Endothelial cell of umbilical vein (primary cell): ENCODE results near the gene ZNF276.

Experiments
- CTCF ChIP-seq, 2 donors: IDR thresholded peaks; 1 replicate in 1 of 2; 2 replicates in 1 of 2; pipeline ENCODE4 v1.5.1; 2011; ENCODE audit warnings: low read length in 2 of 2, mild to moderate bottlenecking in 2 of 2, moderate library complexity in 2 of 2, control low read depth in 1 of 2, inconsistent platforms in 1 of 2, low read depth in 1 of 2; ENCODE audit not compliant: insufficient read depth in 1 of 2; ENCODE audit errors: extremely low read depth in 1 of 2
- EZH2 ChIP-seq: IDR thresholded peaks from 2 replicates; pipeline ENCODE4 v1.6.1; 2012; ENCODE audit warnings: borderline replicate concordance, low read depth, mild to moderate bottlenecking, moderate library complexity, low read length, inconsistent platforms; ENCODE audit not compliant: severe bottlenecking
- JUN ChIP-seq: IDR thresholded peaks from 2 replicates; pipeline ENCODE4 v1.6.1; 2011; ENCODE audit warnings: borderline replicate concordance, low read depth; ENCODE audit not compliant: insufficient read length, insufficient read depth
- MAX ChIP-seq: IDR thresholded peaks from 2 replicates; pipeline ENCODE4 v1.6.1; 2011; ENCODE audit not compliant: insufficient read depth, insufficient read length
- MYC ChIP-seq: IDR thresholded peaks from one replicate; pipeline ENCODE4 v1.6.1; 2011; ENCODE audit warnings: mild to moderate bottlenecking, low read depth, low read length
- POLR2A ChIP-seq: IDR thresholded peaks from 2 replicates; pipeline ENCODE4 v1.6.1; 2012; ENCODE audit warnings: low read depth, mild to moderate bottlenecking, control low read depth, low read length
- POLR2AphosphoS5 ChIP-seq: IDR thresholded peaks from 2 replicates; pipeline ENCODE4 v1.6.1; 2012; ENCODE audit warnings: low read depth, mild to moderate bottlenecking, control low read depth, low read length, moderate library complexity; ENCODE audit not compliant: insufficient read depth

- TF ChIP-seq POLR2A, result no peak
- no peak for TF ChIP-seq CTCF (IDR thresholded peaks at IDR 0.05; ENCODE audit: extremely low read depth in 1 of 2, insufficient read depth in 1 of 2, low read depth in 1 of 2, low read length in 2 of 2)
- no peak for TF ChIP-seq MAX
- TF ChIP-seq EZH2, result no peak
- peak; percentile 59 for TF ChIP-seq POLR2AphosphoS5
- TF ChIP-seq MYC, result no peak
- TF ChIP-seq JUN, result no peak
These were observed 20.1 kb downstream of the ZNF276 start for GRCh38 chr16:89741342-89742014.
